ENCODE data around the gene SOX6.

SOX6 gene

DNA sequence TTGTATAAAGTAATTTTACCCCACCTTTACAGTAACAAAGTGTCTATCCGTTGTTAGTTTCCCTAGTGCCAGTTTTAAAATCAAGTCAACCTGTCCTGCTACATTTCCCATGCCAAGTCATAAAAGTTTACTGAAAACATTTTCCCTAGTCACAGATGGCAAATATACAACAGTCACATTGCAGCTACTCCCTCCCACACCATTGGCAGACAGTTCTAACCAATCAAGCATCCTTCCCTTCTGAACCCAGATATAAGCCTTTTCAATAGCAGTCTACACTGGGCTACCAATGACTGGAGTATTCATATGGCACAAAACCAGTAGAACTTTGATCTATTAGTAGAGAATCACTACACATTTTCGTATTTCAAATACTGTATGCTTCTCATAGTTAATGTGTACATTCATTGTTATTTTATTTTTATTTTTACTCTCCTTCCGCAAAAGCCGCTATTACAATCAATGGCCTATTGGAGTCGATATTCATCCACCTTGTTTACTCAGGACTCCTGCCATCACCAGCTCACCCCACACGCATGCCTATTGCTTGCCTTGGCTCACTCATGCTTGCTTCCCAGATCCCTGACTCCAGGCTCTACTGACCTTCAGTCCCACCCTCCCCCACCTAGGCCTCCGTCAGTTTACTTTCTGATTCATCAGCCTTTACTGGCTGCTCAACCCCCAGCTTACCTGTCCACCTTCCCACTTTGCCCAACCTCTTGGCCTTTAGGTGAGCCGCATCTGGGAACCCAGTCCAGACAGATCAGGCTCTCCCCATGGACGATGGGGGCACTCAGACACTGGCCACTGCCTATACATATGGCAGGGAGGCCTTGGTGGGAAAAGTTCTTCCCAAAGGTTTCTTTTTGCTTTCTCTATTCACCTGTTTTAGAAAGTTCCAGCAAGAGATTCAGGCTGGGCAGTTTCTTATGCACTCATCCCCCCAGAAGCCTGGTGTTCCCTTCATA is 408.4 kb downstream of the SOX6 start:
- DNase-seq: no peak
- H3K9me3 ChIP-seq (ENCODE audit: control extremely low read depth in 1 of 5, control insufficient read depth in 4 of 5, insufficient read depth in 2 of 5, low read depth in 1 of 5, low read length in 4 of 5): peaks cover 0 to 18% (median 0%) of the 10 kb centered on the region in 5 experiments
- POLR2A ChIA-PET: no interaction called here
- CTCF ChIA-PET: no interaction called here
- WGBS (ENCODE audit: insufficient coverage): 96% methylated on average over 7 of the region's 9 CpGs
- H3K36me3 ChIP-seq (ENCODE audit: control insufficient read depth in 4 of 4, insufficient read depth in 4 of 4, low read length in 3 of 4): no peaks in the 10 kb centered on the region
- no peaks in the 10 kb centered on the region for H3K4me1 ChIP-seq (ENCODE audit: control extremely low read depth in 1 of 4, control insufficient read depth in 4 of 4, insufficient read depth in 4 of 4, low read length in 3 of 4)
- no peaks in the 10 kb centered on the region for H3K27me3 ChIP-seq (replicated peaks in 2 of 5; ENCODE audit: control insufficient read depth in 4 of 5, insufficient read depth in 5 of 5, low read length in 4 of 5)
- H3K4me3 ChIP-seq (ENCODE audit: control insufficient read depth in 1 of 7, extremely low read depth in 1 of 7, insufficient read depth in 4 of 7, low read depth in 2 of 7, low read length in 6 of 7): no peak overlapping the region
- H3K27ac ChIP-seq (ENCODE audit: insufficient read depth in 1 of 2, low read depth in 1 of 2, low read length in 2 of 2, poor library complexity in 1 of 2, severe bottlenecking in 2 of 2): no peak overlapping the region

- ChIA-PET CTCF (interaction anchor here (0.7 kb wide), 1 partner anchor 9 kb away, joined by 4 read pairs; no protein-coding TSS in a partner anchor), POLR2A (no interaction called here)
- H3K9me3 ChIP-seq (ENCODE audit: control extremely low read depth in 1 of 5, control insufficient read depth in 4 of 5, insufficient read depth in 2 of 5, low read depth in 1 of 5, low read length in 4 of 5): peaks cover 0 to 18% (median 0%) of the 10 kb centered on the region in 5 experiments
- no peak overlapping the region for H3K4me3 ChIP-seq (ENCODE audit: control insufficient read depth in 1 of 7, extremely low read depth in 1 of 7, insufficient read depth in 4 of 7, low read depth in 2 of 7, low read length in 6 of 7)
- H3K36me3 ChIP-seq (ENCODE audit: control insufficient read depth in 4 of 4, insufficient read depth in 4 of 4, low read length in 3 of 4): no peaks in the 10 kb centered on the region
- no peak for DNase-seq
- H3K4me1 ChIP-seq (ENCODE audit: control extremely low read depth in 1 of 4, control insufficient read depth in 4 of 4, insufficient read depth in 4 of 4, low read length in 3 of 4): no peaks in the 10 kb centered on the region
- 100% methylated on average over 1 of the region's 1 CpG for WGBS (ENCODE audit: insufficient coverage)
- no peak overlapping the region for H3K27ac ChIP-seq (ENCODE audit: insufficient read depth in 1 of 2, low read depth in 1 of 2, low read length in 2 of 2, poor library complexity in 1 of 2, severe bottlenecking in 2 of 2)
- H3K27me3 ChIP-seq (replicated peaks in 2 of 5; ENCODE audit: control insufficient read depth in 4 of 5, insufficient read depth in 5 of 5, low read length in 4 of 5): no peaks in the 10 kb centered on the region
Observed at GRCh38 chr11:15945726-15946125, 410.6 kb downstream of the SOX6 start.

GRCh38 chr11:15944460-15944859 is 411.9 kb downstream of the SOX6 start:
- ChIA-PET POLR2A (interaction anchor here (0.8 kb wide), 1 partner anchor 55 kb away, joined by 3 read pairs; no protein-coding TSS in a partner anchor), CTCF (no interaction called here)
- Histone ChIP-seq H3K4me1 (ENCODE audit: control extremely low read depth in 1 of 4, control insufficient read depth in 4 of 4, insufficient read depth in 4 of 4, low read length in 3 of 4) (no peaks in the 10 kb centered on the region), H3K9me3 (ENCODE audit: control extremely low read depth in 1 of 5, control insufficient read depth in 4 of 5, insufficient read depth in 2 of 5, low read depth in 1 of 5, low read length in 4 of 5) (peaks cover 0 to 18% (median 0%) of the 10 kb centered on the region in 5 experiments), H3K27ac (ENCODE audit: insufficient read depth in 1 of 2, low read depth in 1 of 2, low read length in 2 of 2, poor library complexity in 1 of 2, severe bottlenecking in 2 of 2) (no peak overlapping the region), H3K27me3 (replicated peaks in 2 of 5; ENCODE audit: control insufficient read depth in 4 of 5, insufficient read depth in 5 of 5, low read length in 4 of 5) (no peaks in the 10 kb centered on the region), H3K36me3 (ENCODE audit: control insufficient read depth in 4 of 4, insufficient read depth in 4 of 4, low read length in 3 of 4) (no peaks in the 10 kb centered on the region), H3K4me3 (ENCODE audit: control insufficient read depth in 1 of 7, extremely low read depth in 1 of 7, insufficient read depth in 4 of 7, low read depth in 2 of 7, low read length in 6 of 7) (no peak overlapping the region)
- no peak for DNase-seq

DNA sequence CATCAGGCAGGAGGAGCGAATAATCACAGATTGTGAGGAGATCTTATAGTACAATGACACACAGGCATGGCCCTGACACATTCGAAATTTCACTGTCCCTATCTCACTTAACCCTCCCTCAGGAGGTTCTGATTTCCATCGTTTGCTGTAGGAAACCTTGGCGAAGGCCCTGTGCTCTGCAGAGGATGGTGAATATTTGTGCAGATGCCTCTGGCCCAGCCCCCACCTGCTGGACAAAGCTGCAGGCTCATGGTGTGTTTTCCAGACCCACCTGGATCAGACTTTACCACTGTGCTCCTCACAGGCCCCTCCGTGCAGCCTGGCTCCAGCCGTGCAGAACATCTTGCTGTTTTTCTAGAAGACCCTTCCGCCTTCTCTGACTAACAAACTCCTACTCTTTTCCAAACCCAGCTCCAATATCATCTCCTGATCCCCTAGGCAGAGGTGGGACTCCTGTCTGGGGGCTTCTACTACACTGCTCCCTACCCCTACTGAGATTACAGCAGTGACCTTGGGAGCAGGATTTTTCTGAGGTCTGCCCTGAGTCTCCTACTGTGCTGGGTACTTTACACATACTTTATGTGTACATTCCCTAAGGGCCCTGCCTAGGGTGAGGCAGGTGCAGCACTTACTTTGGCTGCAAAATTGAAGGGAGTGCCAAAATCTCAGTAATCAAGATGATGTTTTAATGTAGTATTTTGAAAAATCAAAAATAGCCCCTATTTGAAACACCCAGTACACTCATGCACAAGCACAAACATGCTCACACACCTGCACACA is 412.7 kb downstream of the SOX6 start:
- CTCF ChIA-PET: interaction anchor here (0.6 kb wide), 1 partner anchor 904 kb away, joined by 3 read pairs; no protein-coding TSS in a partner anchor
- H3K4me1 ChIP-seq (ENCODE audit: control extremely low read depth in 1 of 4, control insufficient read depth in 4 of 4, insufficient read depth in 4 of 4, low read length in 3 of 4): no peaks in the 10 kb centered on the region
- WGBS (ENCODE audit: insufficient coverage): 100% methylated on average over 4 of the region's 7 CpGs

GRCh38 chr11:15942936-15943335 is 413.4 kb downstream of the SOX6 start:
- H3K4me1 ChIP-seq (ENCODE audit: control extremely low read depth in 1 of 4, control insufficient read depth in 4 of 4, insufficient read depth in 4 of 4, low read length in 3 of 4): no peaks in the 10 kb centered on the region
- no peaks in the 10 kb centered on the region for H3K27me3 ChIP-seq (replicated peaks in 2 of 5; ENCODE audit: control insufficient read depth in 4 of 5, insufficient read depth in 5 of 5, low read length in 4 of 5)
- H3K4me3 ChIP-seq (ENCODE audit: control insufficient read depth in 1 of 7, extremely low read depth in 1 of 7, insufficient read depth in 4 of 7, low read depth in 2 of 7, low read length in 6 of 7): no peak overlapping the region
- CTCF ChIA-PET: no interaction called here
- peaks cover 0 to 14% (median 0%) of the 10 kb centered on the region in 5 experiments for H3K9me3 ChIP-seq (ENCODE audit: control extremely low read depth in 1 of 5, control insufficient read depth in 4 of 5, insufficient read depth in 2 of 5, low read depth in 1 of 5, low read length in 4 of 5)
- H3K27ac ChIP-seq (ENCODE audit: insufficient read depth in 1 of 2, low read depth in 1 of 2, low read length in 2 of 2, poor library complexity in 1 of 2, severe bottlenecking in 2 of 2): no peak overlapping the region
- no peaks in the 10 kb centered on the region for H3K36me3 ChIP-seq (ENCODE audit: control insufficient read depth in 4 of 4, insufficient read depth in 4 of 4, low read length in 3 of 4)
- 100% methylated on average over 1 of the region's 9 CpGs for WGBS (ENCODE audit: insufficient coverage)
- POLR2A ChIA-PET: no interaction called here
- DNase-seq: no peak

More for the DNA sequence above, 412.7 kb downstream of the SOX6 start:
- no peak overlapping the region for H3K27ac ChIP-seq (ENCODE audit: insufficient read depth in 1 of 2, low read depth in 1 of 2, low read length in 2 of 2, poor library complexity in 1 of 2, severe bottlenecking in 2 of 2)
- POLR2A ChIA-PET: no interaction called here
- DNase-seq: no peak
- H3K4me3 ChIP-seq (ENCODE audit: control insufficient read depth in 1 of 7, extremely low read depth in 1 of 7, insufficient read depth in 4 of 7, low read depth in 2 of 7, low read length in 6 of 7): no peak overlapping the region
- H3K9me3 ChIP-seq (ENCODE audit: control extremely low read depth in 1 of 5, control insufficient read depth in 4 of 5, insufficient read depth in 2 of 5, low read depth in 1 of 5, low read length in 4 of 5): peaks cover 0 to 18% (median 0%) of the 10 kb centered on the region in 5 experiments
- no peaks in the 10 kb centered on the region for H3K36me3 ChIP-seq (ENCODE audit: control insufficient read depth in 4 of 4, insufficient read depth in 4 of 4, low read length in 3 of 4)
- no peaks in the 10 kb centered on the region for H3K27me3 ChIP-seq (replicated peaks in 2 of 5; ENCODE audit: control insufficient read depth in 4 of 5, insufficient read depth in 5 of 5, low read length in 4 of 5)

- peaks cover 0 to 8% (median 0%) of the 10 kb centered on the region in 5 experiments for H3K9me3 ChIP-seq (ENCODE audit: control extremely low read depth in 1 of 5, control insufficient read depth in 4 of 5, insufficient read depth in 2 of 5, low read depth in 1 of 5, low read length in 4 of 5)
- H3K27me3 ChIP-seq (replicated peaks in 2 of 5; ENCODE audit: control insufficient read depth in 4 of 5, insufficient read depth in 5 of 5, low read length in 4 of 5): no peaks in the 10 kb centered on the region
- H3K36me3 ChIP-seq (ENCODE audit: control insufficient read depth in 4 of 4, insufficient read depth in 4 of 4, low read length in 3 of 4): no peaks in the 10 kb centered on the region
- ChIA-PET CTCF (no interaction called here), POLR2A (no interaction called here)
- no peak for DNase-seq
- 100% methylated on average over 6 of the region's 7 CpGs for WGBS (ENCODE audit: insufficient coverage)
- no peak overlapping the region for H3K27ac ChIP-seq (ENCODE audit: insufficient read depth in 1 of 2, low read depth in 1 of 2, low read length in 2 of 2, poor library complexity in 1 of 2, severe bottlenecking in 2 of 2)
- H3K4me1 ChIP-seq (ENCODE audit: control extremely low read depth in 1 of 4, control insufficient read depth in 4 of 4, insufficient read depth in 4 of 4, low read length in 3 of 4): no peaks in the 10 kb centered on the region
- H3K4me3 ChIP-seq (ENCODE audit: control insufficient read depth in 1 of 7, extremely low read depth in 1 of 7, insufficient read depth in 4 of 7, low read depth in 2 of 7, low read length in 6 of 7): no peak overlapping the region
Observed at GRCh38 chr11:15942126-15942525, 414.2 kb downstream of the SOX6 start.
